DOHH2 (cell line): ENCODE measurements around the gene RLN3.

Source experiments
- H3F3A ChIP-seq: fragments of 200-600 bp; sonication (generic), shearing (Covaris generic); 2 replicates; pipeline ENCODE4 v1.6.0; 2016; ENCODE audit warnings: antibody characterized with exemption, mild to moderate bottlenecking; ENCODE audit not compliant: control insufficient read depth, insufficient read depth
- H3K27ac ChIP-seq: fragments of 200-600 bp; sonication (generic); 2 replicates; pipeline ENCODE4 v1.5.1; 2014; ENCODE audit warnings: low read depth, mild to moderate bottlenecking, low read length, moderate library complexity
- H3K27me3 ChIP-seq: fragments of 200-600 bp; sonication (generic); 2 replicates; pipeline ENCODE4 v1.6.1; 2014; ENCODE audit warnings: mild to moderate bottlenecking, low read length, mixed read lengths; ENCODE audit not compliant: control insufficient read depth
- H3K36me3 ChIP-seq: fragments of 200-600 bp; sonication (generic); 2 replicates; pipeline ENCODE4 v1.6.1; 2014; ENCODE audit warnings: mild to moderate bottlenecking, low read length, moderate library complexity, mixed read lengths; ENCODE audit not compliant: control insufficient read depth
- H3K4me1 ChIP-seq: fragments of 200-600 bp; sonication (generic); 2 replicates; pipeline ENCODE4 v1.6.1; 2014; ENCODE audit warnings: mild to moderate bottlenecking, low read length, mixed read lengths; ENCODE audit not compliant: control insufficient read depth
- H3K4me2 ChIP-seq: fragments of 200-600 bp; sonication (generic); 2 replicates; pipeline ENCODE4 v1.6.0; 2014; ENCODE audit warnings: mild to moderate bottlenecking, low read length, moderate library complexity
- H3K4me3 ChIP-seq: fragments of 200-600 bp; sonication (generic); 2 replicates; pipeline ENCODE4 v1.5.1; 2014; ENCODE audit warnings: mild to moderate bottlenecking, low read length, mixed read lengths
- H3K79me2 ChIP-seq: fragments of 200-600 bp; sonication (generic); 2 replicates; pipeline ENCODE4 v1.6.1; 2014; ENCODE audit warnings: mild to moderate bottlenecking, low read length, mixed read lengths; ENCODE audit not compliant: control insufficient read depth
- H3K9me2 ChIP-seq: fragments of 200-600 bp; sonication (generic); replicated peaks from 2 replicates; pipeline ENCODE4 v1.6.1; 2014; ENCODE audit warnings: mild to moderate bottlenecking, low read length, mixed read lengths; ENCODE audit not compliant: control insufficient read depth
- H3K9me3 ChIP-seq: fragments of 200-600 bp; sonication (generic); 2 replicates; pipeline ENCODE4 v1.6.1; 2014; ENCODE audit warnings: antibody characterized with exemption, low read length, mixed read lengths; ENCODE audit not compliant: control insufficient read depth, insufficient read depth
- H4K20me1 ChIP-seq: fragments of 200-600 bp; sonication (generic); 2 replicates; pipeline ENCODE4 v1.6.0; 2014; ENCODE audit warnings: low read depth, mild to moderate bottlenecking, antibody characterized with exemption, low read length, moderate library complexity; ENCODE audit not compliant: control insufficient read depth, insufficient read depth
- EZH2phosphoT487 ChIP-seq: fragments of 200-600 bp; sonication (generic); IDR thresholded peaks from 2 replicates; pipeline ENCODE4 v1.6.1; 2017; ENCODE audit warnings: borderline replicate concordance, mild to moderate bottlenecking, antibody characterized with exemption, low read length, moderate library complexity, mixed read lengths
- TF ChIP-seq, protein P1 (sequence below): fragments of 200-600 bp; sonication (generic); IDR thresholded peaks from one replicate; pipeline ENCODE4 v1.5.1; 2014; ENCODE audit warnings: antibody characterized with exemption, mild to moderate bottlenecking, low read depth, low read length; ENCODE audit not compliant: poor library complexity, severe bottlenecking

The RLN3 gene

DNA sequence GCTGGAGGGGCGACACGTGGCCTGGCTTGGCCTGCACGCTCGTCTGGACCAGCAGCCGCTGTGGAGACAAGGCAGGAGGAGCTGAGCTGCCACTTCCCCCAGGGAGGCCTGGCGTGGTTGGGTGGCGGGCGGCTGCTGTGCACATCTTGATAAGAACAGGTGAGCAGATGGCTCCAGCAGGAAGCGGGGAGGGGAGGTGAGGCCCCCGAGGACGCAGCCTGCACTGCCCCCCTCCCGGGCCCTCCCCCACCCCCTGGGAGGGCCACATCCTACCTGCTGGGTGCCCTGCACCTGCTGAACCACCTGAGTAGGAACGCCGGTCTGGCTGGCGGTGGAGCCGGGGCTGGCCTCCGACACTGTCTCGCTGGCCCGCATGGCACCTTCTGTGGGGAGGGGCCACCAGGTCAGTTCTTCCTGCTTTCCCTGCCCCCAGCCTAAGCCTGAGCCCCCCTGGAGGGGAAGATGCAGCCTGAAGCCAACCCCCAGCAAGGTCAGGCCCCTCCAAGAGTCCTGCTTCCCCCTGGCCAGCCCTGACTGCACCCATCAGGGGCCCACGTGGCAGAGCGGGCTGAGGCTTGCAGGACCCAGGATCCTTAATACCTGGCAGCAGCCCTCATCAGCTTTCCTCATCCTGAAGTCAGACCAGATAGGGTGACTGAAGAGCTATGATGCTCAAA, 44.6 kb upstream of the RLN3 start:
- TF ChIP-seq, protein P1, sequence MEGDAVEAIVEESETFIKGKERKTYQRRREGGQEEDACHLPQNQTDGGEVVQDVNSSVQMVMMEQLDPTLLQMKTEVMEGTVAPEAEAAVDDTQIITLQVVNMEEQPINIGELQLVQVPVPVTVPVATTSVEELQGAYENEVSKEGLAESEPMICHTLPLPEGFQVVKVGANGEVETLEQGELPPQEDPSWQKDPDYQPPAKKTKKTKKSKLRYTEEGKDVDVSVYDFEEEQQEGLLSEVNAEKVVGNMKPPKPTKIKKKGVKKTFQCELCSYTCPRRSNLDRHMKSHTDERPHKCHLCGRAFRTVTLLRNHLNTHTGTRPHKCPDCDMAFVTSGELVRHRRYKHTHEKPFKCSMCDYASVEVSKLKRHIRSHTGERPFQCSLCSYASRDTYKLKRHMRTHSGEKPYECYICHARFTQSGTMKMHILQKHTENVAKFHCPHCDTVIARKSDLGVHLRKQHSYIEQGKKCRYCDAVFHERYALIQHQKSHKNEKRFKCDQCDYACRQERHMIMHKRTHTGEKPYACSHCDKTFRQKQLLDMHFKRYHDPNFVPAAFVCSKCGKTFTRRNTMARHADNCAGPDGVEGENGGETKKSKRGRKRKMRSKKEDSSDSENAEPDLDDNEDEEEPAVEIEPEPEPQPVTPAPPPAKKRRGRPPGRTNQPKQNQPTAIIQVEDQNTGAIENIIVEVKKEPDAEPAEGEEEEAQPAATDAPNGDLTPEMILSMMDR: no peak
- no peak for TF ChIP-seq EZH2phosphoT487
- Histone ChIP-seq H3F3A (peaks cover 21% of the 10 kb centered on the region), H3K27ac (peak overlapping the region; percentile 39), H3K79me2 (peaks cover 6% of the 10 kb centered on the region; the same call in 1 of the 2 replicates), H3K27me3 (no peaks in the 10 kb centered on the region), H4K20me1 (no peaks in the 10 kb centered on the region), H3K4me1 (peaks cover 69% of the 10 kb centered on the region), H3K9me3 (no peaks in the 10 kb centered on the region), H3K4me3 (peak overlapping the region; percentile 22), H3K9me2 (no peaks in the 10 kb centered on the region), H3K36me3 (peaks cover 20% of the 10 kb centered on the region), H3K4me2 (peak overlapping the region; percentile 58)

DNA sequence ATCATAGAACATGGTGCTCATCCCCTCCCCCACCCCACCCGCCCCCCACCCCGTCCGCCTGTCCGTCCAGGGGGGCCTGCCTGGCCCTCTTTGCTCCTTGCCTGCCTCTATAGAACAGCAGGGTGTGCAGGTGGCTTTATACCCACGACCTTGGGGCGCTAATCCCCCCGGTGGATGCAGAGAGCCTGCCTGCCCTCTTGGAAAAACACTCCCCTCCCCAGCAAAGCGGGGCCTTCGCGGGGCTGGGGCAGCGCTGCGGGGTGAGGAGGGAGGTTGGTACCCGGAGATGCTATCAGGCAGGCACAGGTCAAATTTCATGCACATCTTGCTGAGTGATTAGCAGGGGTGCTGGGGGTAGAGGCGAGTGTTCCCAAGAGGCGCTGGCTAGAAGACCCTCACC, 43.8 kb upstream of the RLN3 start:
- no peaks in the 10 kb centered on the region for H4K20me1 ChIP-seq
- TF ChIP-seq, protein P1: no peak
- no peak overlapping the region for H3K4me3 ChIP-seq
- peak overlapping the region; percentile 85 for H3K27ac ChIP-seq
- no peaks in the 10 kb centered on the region for H3K9me3 ChIP-seq
- H3K79me2 ChIP-seq: peaks cover 7% of the 10 kb centered on the region; the same call in 1 of the 2 replicates
- H3K4me2 ChIP-seq: peak overlapping the region; percentile 85
- peaks cover 70% of the 10 kb centered on the region for H3K4me1 ChIP-seq
- no peaks in the 10 kb centered on the region for H3K9me2 ChIP-seq
- H3K27me3 ChIP-seq: no peaks in the 10 kb centered on the region
- peaks cover 21% of the 10 kb centered on the region for H3F3A ChIP-seq
- peaks cover 20% of the 10 kb centered on the region for H3K36me3 ChIP-seq

DNA sequence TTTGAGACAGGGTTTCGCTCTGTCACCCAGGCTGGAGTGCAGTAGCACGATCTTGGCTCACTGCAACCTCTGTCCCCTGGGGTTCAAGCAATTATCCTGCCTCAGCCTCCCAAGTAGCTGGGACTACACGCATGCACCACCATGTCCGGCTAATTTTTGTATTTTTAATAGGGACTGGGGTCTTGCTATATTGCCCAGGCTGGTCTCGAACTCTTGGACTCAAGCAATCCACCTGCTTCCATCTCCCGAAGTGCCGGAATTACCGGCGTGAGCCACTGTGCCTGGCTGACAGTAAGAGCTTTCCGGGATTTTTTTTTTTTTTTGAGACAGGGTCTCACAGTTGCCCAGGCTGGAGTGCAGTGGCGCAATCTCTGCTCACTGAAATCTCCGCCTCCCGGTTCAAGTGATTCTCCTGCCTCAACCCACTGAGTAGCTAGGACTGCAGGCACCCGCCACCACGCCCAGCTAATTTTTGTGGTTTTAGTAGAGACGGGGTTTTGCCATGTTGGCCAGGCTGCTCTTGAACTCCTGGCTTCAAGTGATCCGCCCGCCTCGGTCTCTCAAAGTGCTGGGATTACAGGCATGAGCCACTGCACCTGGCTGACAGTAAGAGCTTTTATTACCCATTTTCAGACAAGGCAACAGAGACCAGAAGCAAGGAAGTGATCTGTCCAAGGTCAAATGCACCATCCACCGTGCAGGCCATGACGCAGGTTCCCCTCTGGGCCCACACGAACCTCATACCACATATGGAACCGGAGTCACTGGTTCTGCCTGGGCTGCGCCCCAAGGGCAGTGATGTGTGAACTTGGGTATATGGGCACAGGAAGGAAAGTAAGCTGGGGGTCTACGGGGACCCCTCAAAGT, 42.8 kb upstream of the RLN3 start:
- Histone ChIP-seq H3F3A (peaks cover 23% of the 10 kb centered on the region), H3K36me3 (peaks cover 20% of the 10 kb centered on the region), H3K4me2 (peak overlapping the region; percentile 85), H4K20me1 (no peaks in the 10 kb centered on the region), H3K79me2 (peaks cover 7% of the 10 kb centered on the region; the same call in 1 of the 2 replicates), H3K4me3 (peak overlapping the region; percentile 68), H3K27me3 (no peaks in the 10 kb centered on the region), H3K4me1 (peaks cover 73% of the 10 kb centered on the region), H3K9me3 (no peaks in the 10 kb centered on the region), H3K9me2 (no peaks in the 10 kb centered on the region), H3K27ac (peak overlapping the region; percentile 85)
- TF ChIP-seq, protein P1: no peak
- no peak for TF ChIP-seq EZH2phosphoT487
